Globus pallidus (tissue), 1 donor: ENCODE data around the gene TPRN.

Source experiments
- DNase-seq: peaks from one replicate; pipeline ENCODE4 v3.0.0-alpha.2; 2015; ENCODE audit warnings: low spot score

TPRN gene

GRCh38 chr9:137212520-137212919 lies 12.0 kb upstream of the TPRN start:
- no peak for DNase-seq

DNA sequence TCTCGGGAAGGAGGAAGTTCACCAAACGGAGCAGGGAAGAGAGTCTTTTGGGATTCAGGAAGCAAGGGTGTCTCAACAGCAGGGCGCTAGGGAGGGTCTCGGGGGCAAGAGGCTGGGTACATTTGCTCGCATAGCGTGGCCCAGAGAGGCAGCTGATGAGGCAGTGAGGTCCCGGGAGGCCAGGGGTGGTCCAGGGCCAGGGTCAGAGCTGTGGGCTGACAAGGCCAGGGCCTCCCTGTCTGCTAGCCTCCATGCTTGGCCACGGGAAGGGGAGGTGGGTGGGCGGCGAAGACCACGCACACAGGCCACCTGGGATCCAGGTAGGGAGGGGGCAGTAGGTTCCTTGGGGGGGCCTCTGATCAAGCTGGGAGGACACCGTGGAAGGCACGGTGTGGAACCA lies 11.0 kb upstream of the TPRN start:
- no peak for DNase-seq

- DNase-seq: no peak
Measured at GRCh38 chr9:137206602-137207001, 6.1 kb upstream of the TPRN start.

DNA sequence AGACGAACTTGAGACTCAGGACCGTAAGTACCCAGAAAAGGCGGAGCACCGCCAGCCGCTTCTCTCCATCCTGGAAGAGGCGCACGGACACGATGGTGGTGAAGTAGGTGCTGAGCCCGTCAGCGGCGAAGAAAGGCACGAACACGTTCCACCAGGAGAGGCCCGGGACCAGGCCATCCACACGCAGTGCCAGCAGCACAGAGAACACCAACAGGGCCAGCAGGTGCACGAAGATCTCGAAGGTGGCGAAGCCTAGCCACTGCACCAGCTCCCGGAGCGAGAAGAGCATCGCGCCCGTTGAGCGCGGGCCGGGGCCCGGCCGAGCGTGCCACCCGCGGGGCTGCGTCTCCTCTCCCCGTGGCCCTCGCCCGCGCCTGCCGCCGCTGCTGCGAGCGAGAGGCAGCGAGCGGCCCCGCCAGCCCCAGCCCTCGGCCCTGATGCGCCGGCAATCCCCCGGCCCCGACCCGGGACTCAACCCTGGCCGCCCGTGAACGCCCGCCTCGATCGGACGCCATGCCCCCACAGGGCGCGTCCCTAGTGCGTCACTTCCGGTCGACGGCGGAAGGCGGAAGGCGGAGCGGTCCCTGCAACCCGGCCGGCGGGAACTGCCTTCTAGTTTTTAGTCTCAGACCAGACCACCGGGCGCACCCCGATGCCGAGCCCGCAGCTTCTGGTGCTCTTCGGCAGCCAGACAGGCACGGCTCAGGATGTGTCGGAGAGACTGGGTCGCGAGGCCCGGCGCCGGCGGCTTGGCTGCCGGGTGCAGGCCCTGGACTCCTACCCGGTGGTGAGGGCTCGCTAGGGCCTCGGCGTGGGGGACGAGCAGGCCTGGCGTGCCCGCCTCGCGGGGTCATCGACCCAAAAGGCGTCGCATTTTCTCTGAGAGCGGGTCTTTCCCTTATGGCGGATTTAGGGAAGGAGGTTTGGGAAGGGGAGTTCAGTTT lies 4.9 kb upstream of the TPRN start, which contains the start of the genes NDOR1 and TMEM203:
Gene NDOR1 (plus strand): TSS at position 575 of the 944 bp plus-strand sequence. CDS start 78 bp downstream, at position 653.
Gene TMEM203 (minus strand): TSS at position 523 of the 944 bp plus-strand sequence. CDS start 234 bp downstream, at position 289.
- DNase-seq: peak; percentile 82

DNA sequence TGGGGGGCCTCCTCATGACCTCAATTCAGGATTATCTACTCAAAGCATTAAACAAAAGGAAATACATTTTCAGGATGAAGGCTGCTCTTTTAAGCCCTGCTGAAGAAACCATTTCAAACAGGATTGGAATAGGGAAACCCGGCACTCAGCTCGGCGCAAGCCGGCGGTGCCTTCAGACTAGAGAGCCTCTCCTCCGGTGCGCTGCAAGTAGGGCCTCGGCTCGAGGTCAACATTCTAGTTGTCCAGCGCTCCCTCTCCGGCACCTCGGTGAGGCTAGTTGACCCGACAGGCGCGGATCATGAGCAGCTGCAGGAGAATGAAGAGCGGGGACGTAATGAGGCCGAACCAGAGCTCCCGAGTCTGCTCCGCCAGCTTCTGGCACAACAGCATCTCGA lies 4.2 kb upstream of the TPRN start:
- no peak for DNase-seq

DNA sequence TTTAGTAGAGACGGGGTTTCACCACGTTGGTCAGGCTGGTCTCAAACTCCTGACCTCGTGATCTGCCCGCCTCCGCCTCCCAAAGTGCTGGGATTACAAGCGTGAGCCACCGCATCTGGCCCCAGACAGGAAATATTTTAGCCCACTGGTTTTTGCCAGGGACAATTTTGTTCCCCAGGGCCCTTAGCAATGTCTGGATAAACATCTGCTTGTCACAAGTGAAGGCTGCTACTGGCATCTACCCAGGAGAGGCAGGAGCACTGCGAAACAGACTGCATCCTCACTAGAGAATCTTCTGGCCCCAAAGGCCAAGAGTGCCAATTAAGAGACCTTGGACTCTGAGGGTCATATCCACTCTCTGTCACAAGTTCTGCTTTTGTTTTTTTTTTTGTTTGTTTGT lies 2.4 kb upstream of the TPRN start:
- DNase-seq: no peak

DNA sequence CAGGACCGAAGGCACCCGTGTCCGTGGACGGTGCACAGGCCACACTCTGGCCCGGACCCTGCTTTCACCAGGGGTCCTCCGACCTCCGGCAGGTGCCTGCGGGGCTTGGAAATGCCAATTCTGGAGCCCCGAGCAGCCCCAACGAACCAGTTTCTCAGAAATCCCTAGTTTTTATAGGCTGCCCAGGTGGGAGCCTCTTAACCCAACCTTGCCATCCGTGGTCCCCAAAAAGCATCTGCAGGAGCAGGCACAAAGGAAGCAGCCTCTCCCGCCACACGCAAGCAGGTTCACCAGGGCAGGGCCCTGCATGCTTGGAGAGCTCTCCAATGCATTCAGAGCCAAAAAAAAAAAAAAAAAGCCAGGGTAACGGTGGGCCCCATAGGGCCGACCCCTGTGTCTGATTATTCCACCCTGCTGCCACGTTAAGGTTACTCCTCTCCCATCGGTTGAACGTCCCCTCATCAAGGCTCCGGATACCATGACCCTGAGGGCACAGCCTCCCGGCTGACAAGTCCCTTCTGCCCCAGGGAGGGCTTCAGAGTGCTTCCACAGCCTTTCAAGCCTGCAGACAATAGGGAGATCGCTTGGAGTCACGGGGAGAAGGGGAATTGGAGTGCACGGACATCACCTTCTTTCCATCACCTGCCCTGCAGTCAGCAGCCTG lies 796 bp upstream of the TPRN start:
- DNase-seq: no peak

DNA sequence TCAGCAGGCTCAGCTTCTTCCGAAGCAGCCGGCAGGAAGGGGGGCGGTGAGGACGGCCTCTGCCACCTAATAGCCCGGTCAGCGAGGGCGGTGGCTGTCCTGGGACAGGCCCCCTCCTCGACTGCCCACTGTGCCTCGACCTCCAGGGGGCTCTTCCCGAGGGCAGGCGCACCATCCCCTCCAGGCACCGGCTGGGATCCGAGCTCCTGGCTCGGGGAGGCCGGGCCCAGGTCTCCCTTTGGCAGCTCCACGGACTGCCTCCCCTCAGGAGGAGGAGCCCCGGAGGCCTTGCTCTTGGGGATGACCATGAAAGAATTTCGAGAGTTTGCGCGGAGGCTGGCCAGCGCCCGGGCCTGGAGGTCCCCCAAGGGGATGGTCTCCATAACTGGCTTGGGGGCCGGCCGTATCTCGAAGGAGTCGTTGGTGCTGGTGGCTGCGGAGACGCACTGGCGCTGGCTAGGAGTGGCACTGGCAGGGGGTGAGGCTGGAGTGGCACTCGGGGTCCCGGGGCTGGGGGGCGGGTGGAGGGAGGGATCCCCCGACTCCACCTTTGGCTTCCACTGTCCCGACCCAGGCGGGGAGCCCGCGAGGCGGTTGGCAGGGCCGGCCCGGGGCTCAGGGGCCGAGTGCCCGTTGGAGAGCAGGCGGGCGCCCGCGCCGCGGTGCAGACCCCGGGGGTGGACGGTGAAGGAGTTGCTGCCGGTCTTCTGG lies 975 bp downstream of the TPRN start:
- no peak for DNase-seq

DNA sequence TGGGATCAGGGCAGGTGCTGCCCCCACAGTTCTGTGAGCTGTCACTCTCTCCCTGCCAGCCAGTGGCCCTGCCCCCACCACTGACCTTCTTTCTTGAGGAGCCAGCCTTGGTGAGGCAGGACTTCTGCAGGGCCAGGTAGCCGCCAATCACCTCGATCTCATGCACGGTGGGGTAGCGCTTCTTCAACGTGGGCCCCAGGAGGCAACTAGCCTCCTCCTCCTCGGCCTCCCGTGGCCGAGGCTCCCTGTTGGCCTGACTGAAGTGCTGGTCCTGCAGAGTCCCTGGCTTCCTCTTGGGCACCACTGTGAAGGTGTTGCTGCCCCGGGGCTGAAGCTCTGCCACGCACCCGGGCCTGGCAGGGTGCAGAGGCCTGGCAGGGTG lies 1.6 kb downstream of the TPRN start:
- DNase-seq: peak; percentile 7

- no peak for DNase-seq
Measured at GRCh38 chr9:137198051-137198901, 2.3 kb downstream of the TPRN start.

DNA sequence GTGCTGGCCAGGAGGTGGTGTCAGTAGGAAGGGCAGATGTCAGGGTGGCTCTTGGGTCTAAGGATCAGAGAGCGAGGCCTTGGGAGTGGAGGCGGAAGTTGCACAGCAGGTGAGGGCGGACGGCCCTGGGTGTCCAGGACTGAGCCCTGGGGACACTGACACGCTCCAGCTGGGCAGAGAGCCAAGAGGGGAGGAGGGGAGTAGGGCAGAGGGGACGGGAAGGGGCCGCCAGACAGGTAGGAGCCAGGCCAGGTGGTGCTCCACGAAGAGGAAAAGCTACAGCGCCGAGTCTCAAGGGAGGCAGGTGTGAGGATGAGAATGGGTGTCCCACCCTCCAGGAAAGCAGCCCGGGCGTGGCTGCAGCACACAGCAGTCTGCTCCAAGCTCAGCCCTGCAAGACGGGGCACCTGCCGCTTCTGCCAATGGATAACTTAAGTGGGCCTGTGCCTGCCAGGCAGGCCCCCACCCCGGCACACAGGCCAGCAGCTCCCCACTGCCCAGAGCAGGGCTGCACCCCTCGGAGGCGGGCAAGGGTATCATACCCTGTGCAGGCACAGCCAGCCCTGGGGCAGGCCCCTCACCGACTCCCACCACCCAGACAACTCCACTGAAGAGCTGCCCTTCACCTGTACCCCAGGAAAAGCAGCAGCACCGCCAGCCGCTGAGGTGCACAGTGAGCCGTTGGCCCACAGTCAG lies 4.9 kb downstream of the TPRN start:
- DNase-seq: no peak

- no peak for DNase-seq
Measured at GRCh38 chr9:137194909-137195308, 5.6 kb downstream of the TPRN start.

- peak; percentile 94 for DNase-seq
Measured at GRCh38 chr9:137194388-137194787, 6.2 kb downstream of the TPRN start.

DNA sequence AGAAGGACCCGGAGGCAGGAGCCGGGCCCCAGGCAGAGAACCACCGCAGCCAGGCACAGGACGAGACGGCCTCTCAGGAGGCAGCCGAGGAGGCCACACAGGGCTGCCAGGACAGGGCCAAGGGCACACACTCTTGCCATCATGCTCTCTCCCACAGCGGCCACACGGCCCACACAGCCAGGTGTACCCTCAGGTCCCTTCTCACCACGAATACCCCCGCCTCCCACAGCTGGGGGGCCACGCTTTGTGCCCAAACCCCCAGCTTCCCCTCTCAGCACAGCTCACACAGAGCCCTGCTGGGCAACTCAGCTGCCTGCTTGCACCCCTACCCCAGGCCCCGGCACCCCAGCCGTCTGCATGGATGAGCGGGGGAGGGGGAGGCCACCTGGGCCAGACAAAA lies 6.8 kb downstream of the TPRN start:
- no peak for DNase-seq

DNA sequence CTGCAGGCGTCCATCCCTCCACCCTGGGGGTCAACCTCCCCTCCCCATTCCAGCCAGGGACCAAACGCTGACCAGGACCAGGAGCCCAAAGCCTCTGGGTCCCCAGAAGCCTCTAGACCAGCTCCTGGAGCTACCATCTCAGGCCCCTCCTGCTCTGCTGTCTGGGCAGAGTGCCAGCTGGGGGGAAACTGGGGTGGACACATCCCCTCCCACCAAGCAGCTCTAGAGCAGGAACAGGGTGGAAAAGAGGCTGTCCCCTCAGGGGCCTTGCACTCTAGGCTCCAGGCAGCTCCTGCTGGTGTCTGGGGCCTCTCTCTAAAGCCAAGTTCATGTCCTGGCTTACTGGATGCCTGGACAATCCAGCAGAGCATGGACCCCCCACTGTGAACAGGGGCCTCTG lies 7.7 kb downstream of the TPRN start:
- no peak for DNase-seq

DNA sequence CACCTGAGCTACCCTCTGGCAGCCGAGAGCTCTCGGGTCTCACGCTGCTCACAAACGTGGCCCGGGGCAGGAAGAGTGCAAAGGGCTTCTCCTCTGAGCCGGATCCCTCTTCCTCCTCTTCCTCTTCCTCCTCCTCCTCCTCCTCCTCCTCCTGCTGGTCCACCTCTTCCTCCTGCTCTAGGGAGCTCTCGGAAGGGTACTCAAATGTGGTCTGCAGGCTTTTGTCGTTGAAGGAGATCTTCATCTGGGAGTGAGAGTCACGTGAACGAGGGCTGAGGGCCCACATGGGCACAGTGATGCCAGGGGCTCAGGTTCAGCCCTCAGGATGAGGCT lies 8.1 kb downstream of the TPRN start:
- DNase-seq: no peak

DNA sequence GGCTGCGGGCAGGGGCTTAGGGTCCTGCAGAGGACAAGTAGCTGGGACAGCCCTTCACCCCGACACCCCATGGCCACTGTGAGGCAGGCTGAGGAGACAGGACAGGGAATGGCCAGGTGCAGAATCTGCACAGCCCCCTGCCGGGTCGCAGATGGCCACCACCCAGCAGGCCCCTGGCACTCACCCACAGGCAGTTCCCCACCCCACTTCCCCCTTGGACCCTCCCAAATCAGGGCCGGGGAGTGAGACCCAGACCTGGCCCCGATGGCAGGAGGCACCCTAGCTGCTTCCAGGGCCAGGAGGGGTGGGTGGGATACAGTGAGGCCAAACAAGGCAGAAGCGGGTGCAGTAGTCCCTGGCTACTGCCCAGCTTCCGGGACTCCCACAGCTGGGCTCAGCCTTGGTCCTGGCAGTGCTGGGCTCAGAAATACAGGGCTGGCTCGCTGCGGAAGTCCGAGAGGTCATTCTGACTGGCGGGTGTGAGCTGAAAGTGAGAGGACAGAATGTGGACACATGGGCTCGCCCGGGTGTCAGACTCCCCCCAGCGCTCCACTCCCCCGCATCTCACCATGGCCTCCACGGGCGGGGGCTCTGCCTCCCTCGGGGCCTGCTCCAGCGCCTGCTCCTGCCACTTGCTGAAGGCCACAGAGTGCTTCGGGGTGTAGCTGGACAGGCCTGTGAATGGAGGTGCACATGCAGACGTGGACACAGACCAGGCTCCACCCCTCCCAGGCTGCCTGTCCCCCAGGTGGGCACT lies 8.7 kb downstream of the TPRN start:
- peak; percentile 93 for DNase-seq

DNA sequence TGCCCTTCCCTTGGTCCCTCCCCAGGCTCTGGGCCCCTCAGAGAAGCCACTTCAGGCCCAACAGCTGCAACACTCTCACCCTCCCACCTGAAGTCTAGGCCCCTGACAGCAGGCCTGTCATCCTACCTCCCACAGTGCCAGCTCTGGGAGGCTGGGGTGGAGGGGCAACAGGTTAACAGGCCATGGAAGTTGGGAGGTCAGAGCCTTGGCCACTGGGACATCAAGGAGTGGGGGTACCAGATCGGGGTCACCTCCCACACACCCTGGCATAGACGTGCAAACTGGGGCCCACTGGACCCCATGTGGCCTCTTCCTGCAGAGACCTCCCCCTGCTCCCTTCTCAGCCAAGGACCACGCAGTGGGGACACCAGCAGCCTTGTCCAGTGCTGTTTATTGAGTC lies 9.3 kb downstream of the TPRN start:
- DNase-seq: no peak

DNA sequence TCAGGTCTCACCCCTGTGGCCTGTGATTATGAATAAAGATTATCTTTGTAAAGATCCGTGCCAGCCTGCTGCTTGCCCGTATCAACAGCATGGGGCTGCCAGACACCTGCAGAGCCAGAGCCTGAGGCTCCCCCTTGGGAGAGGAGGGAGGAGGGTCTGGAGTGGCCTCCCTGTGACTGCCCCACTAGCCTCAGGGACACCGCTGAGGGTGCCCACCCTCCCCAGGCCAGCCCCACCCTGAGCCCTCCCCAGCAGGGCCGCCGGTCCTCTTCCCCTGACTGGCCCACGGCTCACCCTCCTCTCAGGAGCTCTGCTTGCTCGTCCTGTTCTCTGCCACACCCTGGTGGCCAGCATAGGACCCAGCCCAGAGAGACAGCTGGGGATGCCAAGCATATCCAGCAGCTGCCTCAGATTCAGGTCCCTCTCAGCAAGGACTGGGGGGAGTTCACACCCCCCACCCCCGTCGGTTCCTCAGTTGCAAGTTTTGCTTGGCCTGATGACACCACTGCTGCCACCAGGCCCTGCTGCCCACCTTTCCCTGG lies 10.2 kb downstream of the TPRN start:
- DNase-seq: no peak
